ENCODE results near the gene ANKH. TPM values are rescaled to one million over a fixed set of nuclear protein-coding genes. Genes with fewer than 3 reads are reported as not detected.

ANKH gene
- total RNA-seq, 1 donor from 2014 or later = 0.19 TPM

GRCh38 chr5:14679595-14679994, 192.0 kb downstream of the ANKH start:
- no peak for TF ChIP-seq CTCF (IDR thresholded peaks at IDR 0.05)
- no peak for TF ChIP-seq EZH2 (IDR thresholded peaks at IDR 0.05)
- no peak for TF ChIP-seq EZH2phosphoT487 (IDR thresholded peaks at IDR 0.05)
- Histone ChIP-seq H3K4me2 (no peak overlapping the region), H3K27ac (no peak overlapping the region), H3K9ac (no peak overlapping the region), H4K20me1 (ENCODE audit: low read depth) (peaks cover 17% of the 10 kb centered on the region), H3K36me3 (peaks cover 6% of the 10 kb centered on the region), H3K27me3 (no peaks in the 10 kb centered on the region), H3K79me2 (ENCODE audit: low read depth) (peaks cover 31% of the 10 kb centered on the region), H3K4me1 (peaks cover 12% of the 10 kb centered on the region), H3K9me3 (ENCODE audit: low read depth) (no peaks in the 10 kb centered on the region), H2AFZ (replicated peaks) (no peak overlapping the region), H3F3A (ENCODE audit: low read depth) (no peaks in the 10 kb centered on the region), H3K4me3 (no peak overlapping the region)
- Mint-ChIP-seq H3K36me3 (peaks cover 9% of the 10 kb centered on the region), H3K4me3 (no peak overlapping the region), H3K27ac (no peak overlapping the region), H3K27me3 (ENCODE audit: insufficient read depth, low read depth) (no peaks in the 10 kb centered on the region), H3K4me1 (peaks cover 8% of the 10 kb centered on the region), H3K9me3 (no peaks in the 10 kb centered on the region)
- DNase-seq (ENCODE audit: low spot score) = no peak

GRCh38 chr5:14678773-14679334, 192.7 kb downstream of the ANKH start:
- Histone ChIP-seq H3F3A (ENCODE audit: low read depth) (no peaks in the 10 kb centered on the region), H3K4me2 (no peak overlapping the region), H2AFZ (replicated peaks) (no peak overlapping the region), H3K79me2 (ENCODE audit: low read depth) (peaks cover 39% of the 10 kb centered on the region), H3K4me1 (peaks cover 18% of the 10 kb centered on the region), H3K36me3 (peaks cover 6% of the 10 kb centered on the region), H3K4me3 (no peak overlapping the region), H3K27ac (no peak overlapping the region), H3K9ac (no peak overlapping the region), H3K27me3 (no peaks in the 10 kb centered on the region), H4K20me1 (ENCODE audit: low read depth) (peaks cover 20% of the 10 kb centered on the region), H3K9me3 (ENCODE audit: low read depth) (no peaks in the 10 kb centered on the region)
- Mint-ChIP-seq H3K9me3 (no peaks in the 10 kb centered on the region), H3K27ac (no peak overlapping the region), H3K4me3 (no peak overlapping the region), H3K4me1 (peaks cover 12% of the 10 kb centered on the region), H3K27me3 (ENCODE audit: insufficient read depth, low read depth) (no peaks in the 10 kb centered on the region), H3K36me3 (peaks cover 8% of the 10 kb centered on the region)
- DNase-seq (ENCODE audit: low spot score) = no peak
- TF ChIP-seq EZH2 (IDR thresholded peaks at IDR 0.05) (no peak), EZH2phosphoT487 (IDR thresholded peaks at IDR 0.05) (no peak), CTCF (IDR thresholded peaks at IDR 0.05) (no peak)

GRCh38 chr5:14676320-14676719, 195.3 kb downstream of the ANKH start:
- H3K9me3 ChIP-seq (ENCODE audit: low read depth) = no peaks in the 10 kb centered on the region
- peaks cover 16% of the 10 kb centered on the region for H3K4me1 Mint-ChIP-seq
- H4K20me1 ChIP-seq (ENCODE audit: low read depth) = peaks cover 35% of the 10 kb centered on the region
- H3K27me3 ChIP-seq = no peaks in the 10 kb centered on the region
- no peak overlapping the region for H2AFZ ChIP-seq (replicated peaks)
- peaks cover 61% of the 10 kb centered on the region for H3K79me2 ChIP-seq (ENCODE audit: low read depth)
- H3K4me2 ChIP-seq = no peak overlapping the region
- H3K9ac ChIP-seq = no peak overlapping the region
- H3K36me3 ChIP-seq = peaks cover 4% of the 10 kb centered on the region
- no peak for DNase-seq (ENCODE audit: low spot score)
- no peak overlapping the region for H3K27ac ChIP-seq
- H3K4me3 ChIP-seq = no peak overlapping the region
- H3K36me3 Mint-ChIP-seq = peaks cover 6% of the 10 kb centered on the region
- H3K27me3 Mint-ChIP-seq (ENCODE audit: insufficient read depth, low read depth) = no peaks in the 10 kb centered on the region
- peaks cover 18% of the 10 kb centered on the region for H3K4me1 ChIP-seq
- no peaks in the 10 kb centered on the region for H3F3A ChIP-seq (ENCODE audit: low read depth)
- no peak overlapping the region for H3K4me3 Mint-ChIP-seq
- no peak overlapping the region for H3K27ac Mint-ChIP-seq
- H3K9me3 Mint-ChIP-seq = no peaks in the 10 kb centered on the region
- TF ChIP-seq CTCF (IDR thresholded peaks at IDR 0.05) (no peak), EZH2phosphoT487 (IDR thresholded peaks at IDR 0.05) (no peak), EZH2 (IDR thresholded peaks at IDR 0.05) (no peak)

All from neural progenitor cell (in vitro differentiated cells).